ENCODE results near the gene NAPB.
"Not testable (repeated sequence)": the region's sequence is repeated elsewhere in the genome, so short reads cannot be mapped to it uniquely, and the experiment has no call there.

NAPB gene

GRCh38 chr20:23420943-23421931 is at the start of gene NAPB:
NAPB (minus strand) TSS chr20:23421488; CDS start chr20:23421402, 86 bp downstream.
- no peaks in the 10 kb centered on the region for H3K36me3 ChIP-seq (replicated peaks; ENCODE audit: insufficient read depth, low read length)
- peaks cover 10% of the 10 kb centered on the region; the same call in 1 of the 2 replicates for H3K4me1 ChIP-seq (ENCODE audit: low read length)
- peaks cover 13% of the 10 kb centered on the region for H3F3A ChIP-seq (ENCODE audit: insufficient read depth, low read length)
- DNase-seq = peak; percentile 95
- H3K79me2 ChIP-seq (ENCODE audit: low read length) = peaks cover 49% of the 10 kb centered on the region
- TF ChIP-seq, protein P1, sequence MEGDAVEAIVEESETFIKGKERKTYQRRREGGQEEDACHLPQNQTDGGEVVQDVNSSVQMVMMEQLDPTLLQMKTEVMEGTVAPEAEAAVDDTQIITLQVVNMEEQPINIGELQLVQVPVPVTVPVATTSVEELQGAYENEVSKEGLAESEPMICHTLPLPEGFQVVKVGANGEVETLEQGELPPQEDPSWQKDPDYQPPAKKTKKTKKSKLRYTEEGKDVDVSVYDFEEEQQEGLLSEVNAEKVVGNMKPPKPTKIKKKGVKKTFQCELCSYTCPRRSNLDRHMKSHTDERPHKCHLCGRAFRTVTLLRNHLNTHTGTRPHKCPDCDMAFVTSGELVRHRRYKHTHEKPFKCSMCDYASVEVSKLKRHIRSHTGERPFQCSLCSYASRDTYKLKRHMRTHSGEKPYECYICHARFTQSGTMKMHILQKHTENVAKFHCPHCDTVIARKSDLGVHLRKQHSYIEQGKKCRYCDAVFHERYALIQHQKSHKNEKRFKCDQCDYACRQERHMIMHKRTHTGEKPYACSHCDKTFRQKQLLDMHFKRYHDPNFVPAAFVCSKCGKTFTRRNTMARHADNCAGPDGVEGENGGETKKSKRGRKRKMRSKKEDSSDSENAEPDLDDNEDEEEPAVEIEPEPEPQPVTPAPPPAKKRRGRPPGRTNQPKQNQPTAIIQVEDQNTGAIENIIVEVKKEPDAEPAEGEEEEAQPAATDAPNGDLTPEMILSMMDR (IDR thresholded peaks at IDR 0.05; ENCODE audit: low read length) = peak; percentile 7; the same call in 1 of the 2 replicates
- TF ChIP-seq EZH2 (optimal IDR thresholded peaks at IDR 0.05; ENCODE audit: low read depth, low read length) = no peak
- H3K27me3 ChIP-seq (replicated peaks; ENCODE audit: insufficient read depth, low read length) = no peaks in the 10 kb centered on the region
- peak within 1 kb of the TSS; percentile 80 for H3K27ac ChIP-seq (ENCODE audit: low read length)
- peak within 1 kb of the TSS; percentile 93 for H3K9ac ChIP-seq (ENCODE audit: low read length)
- no peaks in the 10 kb centered on the region for H3K9me2 ChIP-seq (replicated peaks; ENCODE audit: insufficient read depth, low read length)
- peak within 1 kb of the TSS; percentile 94 for H3K4me3 ChIP-seq (ENCODE audit: low read length)
- H4K20me1 ChIP-seq (ENCODE audit: insufficient read depth, low read length) = 0 out of 2 replicates have a peak, but pooled peaks cover 14% of the 10 kb centered on the region
- no peaks in the 10 kb centered on the region for H3K9me3 ChIP-seq (replicated peaks; ENCODE audit: insufficient read depth, low read length)
- peak within 1 kb of the TSS; percentile 93 for H3K4me2 ChIP-seq (ENCODE audit: low read depth, low read length)
- H2AFZ ChIP-seq (ENCODE audit: low read length) = peak within 1 kb of the TSS; percentile 89

DNA sequence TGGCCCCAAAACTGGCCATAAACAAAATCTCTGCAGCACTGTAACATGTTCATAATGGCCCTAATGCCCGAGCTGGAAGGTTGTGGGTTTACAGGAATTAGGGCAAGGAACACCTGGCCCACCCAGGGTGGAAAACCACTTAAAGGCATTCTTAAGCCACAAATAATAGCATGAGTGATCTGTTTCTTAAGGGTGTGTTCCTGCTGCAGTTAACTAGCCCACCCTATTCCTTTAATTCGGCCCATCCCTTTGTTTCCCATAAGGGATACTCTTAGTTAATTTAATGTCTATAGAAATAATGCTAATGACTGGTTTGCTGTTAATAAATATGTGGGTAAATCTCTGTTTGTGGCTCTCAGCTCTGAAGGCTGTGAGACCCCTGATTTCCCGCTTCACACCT is 45.7 kb upstream of the NAPB start:
- not testable (repeated sequence) for H3K36me3 ChIP-seq (replicated peaks; ENCODE audit: insufficient read depth, low read length); H3K79me2 ChIP-seq (ENCODE audit: low read length); H3K4me3 ChIP-seq (ENCODE audit: low read length); H3K9ac ChIP-seq (ENCODE audit: low read length); H3K4me1 ChIP-seq (ENCODE audit: low read length); DNase-seq; H3K27me3 ChIP-seq (replicated peaks; ENCODE audit: insufficient read depth, low read length); H2AFZ ChIP-seq (ENCODE audit: low read length); H3K27ac ChIP-seq (ENCODE audit: low read length); H4K20me1 ChIP-seq (ENCODE audit: insufficient read depth, low read length); H3K9me3 ChIP-seq (replicated peaks; ENCODE audit: insufficient read depth, low read length); H3F3A ChIP-seq (ENCODE audit: insufficient read depth, low read length); H3K4me2 ChIP-seq (ENCODE audit: low read depth, low read length); H3K9me2 ChIP-seq (replicated peaks; ENCODE audit: insufficient read depth, low read length)

GRCh38 chr20:23461180-23461579 is 39.9 kb upstream of the NAPB start:
- H3K9me3 ChIP-seq (replicated peaks; ENCODE audit: insufficient read depth, low read length) = no peaks in the 10 kb centered on the region
- no peaks in the 10 kb centered on the region for H3K4me1 ChIP-seq (ENCODE audit: low read length)
- no peaks in the 10 kb centered on the region for H3F3A ChIP-seq (ENCODE audit: insufficient read depth, low read length)
- H3K4me3 ChIP-seq (ENCODE audit: low read length) = no peak overlapping the region
- no peak overlapping the region for H2AFZ ChIP-seq (ENCODE audit: low read length)
- TF ChIP-seq, protein P1 (IDR thresholded peaks at IDR 0.05; ENCODE audit: low read length) = no peak
- TF ChIP-seq EZH2phosphoT487 (IDR thresholded peaks at IDR 0.05; ENCODE audit: low read length) (no peak), EZH2 (optimal IDR thresholded peaks at IDR 0.05; ENCODE audit: low read depth, low read length) (no peak)
- H3K9ac ChIP-seq (ENCODE audit: low read length) = no peak overlapping the region
- no peaks in the 10 kb centered on the region for H3K36me3 ChIP-seq (replicated peaks; ENCODE audit: insufficient read depth, low read length)
- no peaks in the 10 kb centered on the region for H4K20me1 ChIP-seq (ENCODE audit: insufficient read depth, low read length)
- DNase-seq = no peak
- no peaks in the 10 kb centered on the region for H3K27me3 ChIP-seq (replicated peaks; ENCODE audit: insufficient read depth, low read length)
- H3K27ac ChIP-seq (ENCODE audit: low read length) = no peak overlapping the region
- no peaks in the 10 kb centered on the region for H3K9me2 ChIP-seq (replicated peaks; ENCODE audit: insufficient read depth, low read length)
- H3K4me2 ChIP-seq (ENCODE audit: low read depth, low read length) = no peak overlapping the region
- H3K79me2 ChIP-seq (ENCODE audit: low read length) = no peaks in the 10 kb centered on the region

Data from MM.1S (cell line).